Stomach (tissue), 4 donors: Measurements from ENCODE around the gene ADGRF5.

Source experiments
- CTCF ChIP-seq, 7 experiments: fragments of 450-650 bp in 4 of 7; fragments of 200-600 bp in 3 of 7; sonication (generic) in 3 of 7; IDR thresholded peaks; one replicate each; pipeline ENCODE4 v1.5.1; 2016 to 2019; ENCODE audit warnings: antibody characterized with exemption in 7 of 7, control low read depth in 2 of 7, mild to moderate bottlenecking in 1 of 7
- EP300 ChIP-seq: sonication (generic); formaldehyde crosslinking; IDR thresholded peaks from one replicate; pipeline ENCODE4 v1.6.1; 2017; ENCODE audit warnings: antibody characterized with exemption
- POLR2A ChIP-seq, 4 donors: fragments of 450-650 bp; IDR thresholded peaks; one replicate each; pipeline ENCODE4 v1.6.1; 2016; ENCODE audit warnings: antibody characterized with exemption in 4 of 4, control low read depth in 2 of 4, mild to moderate bottlenecking in 1 of 4, moderate library complexity in 1 of 4

- TF ChIP-seq EP300: no peak
- TF ChIP-seq CTCF (IDR thresholded peaks at IDR 0.05): no peak
- no peak for TF ChIP-seq POLR2A (IDR thresholded peaks at IDR 0.05)
Observed at GRCh38 chr6:46894433-46894832, 27.3 kb downstream of the ADGRF5 start.
